HepG2 (cell line): ENCODE measurements around the gene RBP5. TPM values are rescaled to one million over a fixed set of nuclear protein-coding genes. Genes with fewer than 3 reads are reported as not detected.

Source experiments
- PHF8 ChIP-seq: sonication (generic); formaldehyde crosslinking; IDR thresholded peaks from 2 replicates; pipeline ENCODE4 v1.5.0; 2020; ENCODE audit warnings: missing genetic modification reagents
- POLR2AphosphoS2 ChIP-seq: IDR thresholded peaks from 2 replicates; pipeline ENCODE4 v1.6.1; 2011; ENCODE audit warnings: low read depth, low read length, improper control_type of control experiment
- RFXANK ChIP-seq: IDR thresholded peaks from 2 replicates; pipeline ENCODE4 v1.6.1; 2016
- ZNF234 ChIP-seq: sonication (generic); formaldehyde crosslinking; conservative IDR thresholded peaks from 2 replicates; pipeline ENCODE4 v1.5.1; 2020; ENCODE audit warnings: mild to moderate bottlenecking, missing genetic modification reagents
- ZNF296 ChIP-seq: sonication (generic); formaldehyde crosslinking; conservative IDR thresholded peaks from 2 replicates; pipeline ENCODE4 v1.5.0; 2020; ENCODE audit warnings: mild to moderate bottlenecking, missing genetic modification reagents
- ZNF589 ChIP-seq: sonication (generic); formaldehyde crosslinking; conservative IDR thresholded peaks from 2 replicates; pipeline ENCODE4 v1.8.0; 2022; ENCODE audit warnings: mild to moderate bottlenecking, moderate library complexity, missing genetic modification reagents
- ZNF615 ChIP-seq: sonication (generic); formaldehyde crosslinking; IDR thresholded peaks from 2 replicates; pipeline ENCODE4 v1.5.0; 2020; ENCODE audit warnings: mild to moderate bottlenecking, missing genetic modification reagents, borderline replicate concordance
- ZNF746 ChIP-seq: sonication (generic); formaldehyde crosslinking; IDR thresholded peaks from 2 replicates; pipeline ENCODE4 v1.8.0; 2022; ENCODE audit warnings: mild to moderate bottlenecking, missing genetic modification reagents
- polyA plus RNA-seq, 8 experiments: library from polyadenylated mRNA; depleted of rRNA in 3 of 8; stranded (reverse) in 7 of 8; unstranded in 1 of 8; fragments of >200 nt; fragmentation: Illumina TruSeq in 4 of 8; extraction: Trizol in 4 of 8; gene quantifications; 2 replicates each; pipeline versions ENCODE4 v1.2.1 to v1.2.3, GENCODE V29; 2011 to 2016; ENCODE audit warnings: low read depth in 4 of 8, missing spikeins in 1 of 8, mixed read lengths in 1 of 8; ENCODE audit not compliant: insufficient read depth in 1 of 8
- total RNA-seq, 5 experiments: library from RNA; depleted of rRNA; stranded (reverse); fragments of >200 nt; fragmentation: Illumina TruSeq; extraction: Trizol; gene quantifications; 2 replicates each; pipeline ENCODE4 v1.2.3, GENCODE V29; 2016; ENCODE audit warnings: low read depth in 1 of 5
- TF ChIP-seq, protein P1 (sequence below): sonication (generic); formaldehyde crosslinking; IDR thresholded peaks from 2 replicates; pipeline ENCODE4 v1.5.1; 2020; ENCODE audit warnings: mild to moderate bottlenecking, missing genetic modification reagents
- TF ChIP-seq, protein P2 (sequence below): sonication (generic); formaldehyde crosslinking; IDR thresholded peaks from 2 replicates; pipeline ENCODE4 v1.8.1; 2022; ENCODE audit warnings: low read depth, mild to moderate bottlenecking, missing genetic modification reagents
- TF ChIP-seq, protein P3 (sequence below): IDR thresholded peaks from 2 replicates; pipeline ENCODE4 v1.6.1; 2016; ENCODE audit warnings: missing compliant biosample characterization, missing genetic modification reagents, borderline replicate concordance
- TF ChIP-seq, protein P4 (sequence below): sonication (generic); formaldehyde crosslinking; IDR thresholded peaks from 2 replicates; pipeline ENCODE4 v1.5.0; 2020; ENCODE audit warnings: missing genetic modification reagents
- TF ChIP-seq, protein P5 (sequence below): sonication (generic); formaldehyde crosslinking; IDR thresholded peaks from 2 replicates; pipeline ENCODE4 v1.4.0; 2020; ENCODE audit warnings: missing genetic modification reagents, borderline replicate concordance
- TF ChIP-seq, protein P6 (sequence below): IDR thresholded peaks from 2 replicates; pipeline ENCODE4 v1.6.1; 2016; ENCODE audit warnings: mild to moderate bottlenecking

The RBP5 gene
- total and polyA plus RNA-seq, 2 of the 13 experiments (the other 11 are each of a cell fraction or from before 2014, with no cell fraction given), result 13.8 to 19.8 TPM

DNA sequence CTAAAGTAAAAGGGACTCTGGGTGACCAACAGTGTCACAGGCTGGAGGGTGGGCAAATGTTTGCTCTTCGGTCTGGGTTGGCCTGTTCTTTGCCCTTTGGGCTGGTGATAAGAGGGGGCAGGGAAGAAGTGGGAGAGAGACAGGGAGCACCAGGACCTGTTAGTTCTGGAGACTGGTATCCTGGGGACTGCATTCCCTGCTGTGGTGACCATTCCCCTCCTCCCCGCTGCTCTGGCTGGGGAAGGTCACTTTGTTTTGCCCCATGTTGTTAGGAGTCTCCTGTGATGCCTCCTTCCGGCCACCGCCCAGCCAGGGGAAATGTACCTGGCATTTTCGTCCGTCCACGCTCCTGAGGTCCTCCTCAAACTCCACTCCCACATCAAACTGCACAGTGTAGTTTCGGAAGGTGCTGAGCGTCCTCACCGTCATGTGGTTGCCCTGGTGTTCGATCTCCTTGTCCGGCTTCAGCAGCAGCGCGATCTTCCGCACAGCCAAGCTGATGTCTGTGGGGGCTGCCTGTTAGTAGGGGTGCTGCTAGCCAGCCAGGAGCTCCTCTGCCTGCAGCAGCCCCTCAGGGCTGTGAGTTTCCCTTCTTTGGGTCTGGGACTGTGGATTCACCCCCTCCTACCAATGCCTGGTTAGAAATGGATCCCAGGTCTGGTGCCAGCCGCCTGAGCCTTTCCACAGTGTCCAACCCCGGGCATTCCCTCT, 618 bp downstream of the RBP5 start (continued):
- TF ChIP-seq, protein P1, sequence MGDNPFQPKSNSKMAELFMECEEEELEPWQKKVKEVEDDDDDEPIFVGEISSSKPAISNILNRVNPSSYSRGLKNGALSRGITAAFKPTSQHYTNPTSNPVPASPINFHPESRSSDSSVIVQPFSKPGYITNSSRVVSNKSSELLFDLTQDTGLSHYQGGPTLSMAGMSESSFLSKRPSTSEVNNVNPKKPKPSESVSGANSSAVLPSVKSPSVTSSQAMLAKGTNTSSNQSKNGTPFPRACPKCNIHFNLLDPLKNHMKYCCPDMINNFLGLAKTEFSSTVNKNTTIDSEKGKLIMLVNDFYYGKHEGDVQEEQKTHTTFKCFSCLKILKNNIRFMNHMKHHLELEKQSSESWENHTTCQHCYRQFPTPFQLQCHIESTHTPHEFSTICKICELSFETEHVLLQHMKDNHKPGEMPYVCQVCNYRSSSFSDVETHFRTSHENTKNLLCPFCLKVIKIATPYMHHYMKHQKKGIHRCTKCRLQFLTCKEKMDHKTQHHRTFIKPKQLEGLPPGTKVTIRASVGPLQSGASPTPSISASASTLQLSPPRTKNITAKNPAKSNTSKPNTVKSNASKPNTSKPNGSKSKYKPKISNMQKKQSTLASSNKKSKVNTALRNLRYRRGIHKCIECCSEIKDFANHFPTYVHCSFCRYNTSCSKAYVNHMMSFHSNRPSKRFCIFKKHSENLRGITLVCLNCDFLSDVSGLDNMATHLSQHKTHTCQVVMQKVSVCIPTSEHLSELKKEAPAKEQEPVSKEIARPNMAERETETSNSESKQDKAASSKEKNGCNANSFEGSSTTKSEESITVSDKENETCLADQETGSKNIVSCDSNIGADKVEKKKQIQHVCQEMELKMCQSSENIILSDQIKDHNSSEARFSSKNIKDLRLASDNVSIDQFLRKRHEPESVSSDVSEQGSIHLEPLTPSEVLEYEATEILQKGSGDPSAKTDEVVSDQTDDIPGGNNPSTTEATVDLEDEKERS (CRISPR knock-in tag), result peak; percentile 56; the same call in 1 of the 2 replicates
- no peak for TF ChIP-seq ZNF234 (CRISPR knock-in tag)
- TF ChIP-seq ZNF296 (CRISPR knock-in tag), result 0 out of 2 replicates have a peak, but pooled peaks have one; percentile 30
- no peak for TF ChIP-seq ZNF589
- TF ChIP-seq, protein P2, sequence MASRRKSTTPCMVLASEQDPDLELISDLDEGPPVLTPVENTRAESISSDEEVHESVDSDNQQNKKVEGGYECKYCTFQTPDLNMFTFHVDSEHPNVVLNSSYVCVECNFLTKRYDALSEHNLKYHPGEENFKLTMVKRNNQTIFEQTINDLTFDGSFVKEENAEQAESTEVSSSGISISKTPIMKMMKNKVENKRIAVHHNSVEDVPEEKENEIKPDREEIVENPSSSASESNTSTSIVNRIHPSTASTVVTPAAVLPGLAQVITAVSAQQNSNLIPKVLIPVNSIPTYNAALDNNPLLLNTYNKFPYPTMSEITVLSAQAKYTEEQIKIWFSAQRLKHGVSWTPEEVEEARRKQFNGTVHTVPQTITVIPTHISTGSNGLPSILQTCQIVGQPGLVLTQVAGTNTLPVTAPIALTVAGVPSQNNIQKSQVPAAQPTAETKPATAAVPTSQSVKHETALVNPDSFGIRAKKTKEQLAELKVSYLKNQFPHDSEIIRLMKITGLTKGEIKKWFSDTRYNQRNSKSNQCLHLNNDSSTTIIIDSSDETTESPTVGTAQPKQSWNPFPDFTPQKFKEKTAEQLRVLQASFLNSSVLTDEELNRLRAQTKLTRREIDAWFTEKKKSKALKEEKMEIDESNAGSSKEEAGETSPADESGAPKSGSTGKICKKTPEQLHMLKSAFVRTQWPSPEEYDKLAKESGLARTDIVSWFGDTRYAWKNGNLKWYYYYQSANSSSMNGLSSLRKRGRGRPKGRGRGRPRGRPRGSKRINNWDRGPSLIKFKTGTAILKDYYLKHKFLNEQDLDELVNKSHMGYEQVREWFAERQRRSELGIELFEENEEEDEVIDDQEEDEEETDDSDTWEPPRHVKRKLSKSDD (CRISPR knock-in tag), result no peak
- TF ChIP-seq, protein P3, sequence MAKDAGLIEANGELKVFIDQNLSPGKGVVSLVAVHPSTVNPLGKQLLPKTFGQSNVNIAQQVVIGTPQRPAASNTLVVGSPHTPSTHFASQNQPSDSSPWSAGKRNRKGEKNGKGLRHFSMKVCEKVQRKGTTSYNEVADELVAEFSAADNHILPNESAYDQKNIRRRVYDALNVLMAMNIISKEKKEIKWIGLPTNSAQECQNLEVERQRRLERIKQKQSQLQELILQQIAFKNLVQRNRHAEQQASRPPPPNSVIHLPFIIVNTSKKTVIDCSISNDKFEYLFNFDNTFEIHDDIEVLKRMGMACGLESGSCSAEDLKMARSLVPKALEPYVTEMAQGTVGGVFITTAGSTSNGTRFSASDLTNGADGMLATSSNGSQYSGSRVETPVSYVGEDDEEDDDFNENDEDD, result no peak
- TF ChIP-seq PHF8 (CRISPR knock-in tag), result no peak; the same call in 1 of the 2 replicates
- TF ChIP-seq, protein P4, sequence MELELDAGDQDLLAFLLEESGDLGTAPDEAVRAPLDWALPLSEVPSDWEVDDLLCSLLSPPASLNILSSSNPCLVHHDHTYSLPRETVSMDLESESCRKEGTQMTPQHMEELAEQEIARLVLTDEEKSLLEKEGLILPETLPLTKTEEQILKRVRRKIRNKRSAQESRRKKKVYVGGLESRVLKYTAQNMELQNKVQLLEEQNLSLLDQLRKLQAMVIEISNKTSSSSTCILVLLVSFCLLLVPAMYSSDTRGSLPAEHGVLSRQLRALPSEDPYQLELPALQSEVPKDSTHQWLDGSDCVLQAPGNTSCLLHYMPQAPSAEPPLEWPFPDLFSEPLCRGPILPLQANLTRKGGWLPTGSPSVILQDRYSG, result no peak
- peak; percentile 96 for TF ChIP-seq ZNF746 (CRISPR knock-in tag)
- TF ChIP-seq POLR2AphosphoS2, result no peak
- TF ChIP-seq, protein P5, sequence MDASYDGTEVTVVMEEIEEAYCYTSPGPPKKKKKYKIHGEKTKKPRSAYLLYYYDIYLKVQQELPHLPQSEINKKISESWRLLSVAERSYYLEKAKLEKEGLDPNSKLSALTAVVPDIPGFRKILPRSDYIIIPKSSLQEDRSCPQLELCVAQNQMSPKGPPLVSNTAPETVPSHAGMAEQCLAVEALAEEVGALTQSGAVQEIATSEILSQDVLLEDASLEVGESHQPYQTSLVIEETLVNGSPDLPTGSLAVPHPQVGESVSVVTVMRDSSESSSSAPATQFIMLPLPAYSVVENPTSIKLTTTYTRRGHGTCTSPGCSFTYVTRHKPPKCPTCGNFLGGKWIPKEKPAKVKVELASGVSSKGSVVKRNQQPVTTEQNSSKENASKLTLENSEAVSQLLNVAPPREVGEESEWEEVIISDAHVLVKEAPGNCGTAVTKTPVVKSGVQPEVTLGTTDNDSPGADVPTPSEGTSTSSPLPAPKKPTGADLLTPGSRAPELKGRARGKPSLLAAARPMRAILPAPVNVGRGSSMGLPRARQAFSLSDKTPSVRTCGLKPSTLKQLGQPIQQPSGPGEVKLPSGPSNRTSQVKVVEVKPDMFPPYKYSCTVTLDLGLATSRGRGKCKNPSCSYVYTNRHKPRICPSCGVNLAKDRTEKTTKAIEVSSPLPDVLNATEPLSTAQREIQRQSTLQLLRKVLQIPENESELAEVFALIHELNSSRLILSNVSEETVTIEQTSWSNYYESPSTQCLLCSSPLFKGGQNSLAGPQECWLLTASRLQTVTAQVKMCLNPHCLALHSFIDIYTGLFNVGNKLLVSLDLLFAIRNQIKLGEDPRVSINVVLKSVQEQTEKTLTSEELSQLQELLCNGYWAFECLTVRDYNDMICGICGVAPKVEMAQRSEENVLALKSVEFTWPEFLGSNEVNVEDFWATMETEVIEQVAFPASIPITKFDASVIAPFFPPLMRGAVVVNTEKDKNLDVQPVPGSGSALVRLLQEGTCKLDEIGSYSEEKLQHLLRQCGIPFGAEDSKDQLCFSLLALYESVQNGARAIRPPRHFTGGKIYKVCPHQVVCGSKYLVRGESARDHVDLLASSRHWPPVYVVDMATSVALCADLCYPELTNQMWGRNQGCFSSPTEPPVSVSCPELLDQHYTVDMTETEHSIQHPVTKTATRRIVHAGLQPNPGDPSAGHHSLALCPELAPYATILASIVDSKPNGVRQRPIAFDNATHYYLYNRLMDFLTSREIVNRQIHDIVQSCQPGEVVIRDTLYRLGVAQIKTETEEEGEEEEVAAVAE, result no peak
- TF ChIP-seq RFXANK (CRISPR knock-in tag), result no peak
- TF ChIP-seq, protein P6, sequence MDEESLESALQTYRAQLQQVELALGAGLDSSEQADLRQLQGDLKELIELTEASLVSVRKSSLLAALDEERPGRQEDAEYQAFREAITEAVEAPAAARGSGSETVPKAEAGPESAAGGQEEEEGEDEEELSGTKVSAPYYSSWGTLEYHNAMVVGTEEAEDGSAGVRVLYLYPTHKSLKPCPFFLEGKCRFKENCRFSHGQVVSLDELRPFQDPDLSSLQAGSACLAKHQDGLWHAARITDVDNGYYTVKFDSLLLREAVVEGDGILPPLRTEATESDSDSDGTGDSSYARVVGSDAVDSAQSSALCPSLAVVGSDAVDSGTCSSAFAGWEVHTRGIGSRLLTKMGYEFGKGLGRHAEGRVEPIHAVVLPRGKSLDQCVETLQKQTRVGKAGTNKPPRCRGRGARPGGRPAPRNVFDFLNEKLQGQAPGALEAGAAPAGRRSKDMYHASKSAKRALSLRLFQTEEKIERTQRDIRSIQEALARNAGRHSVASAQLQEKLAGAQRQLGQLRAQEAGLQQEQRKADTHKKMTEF (CRISPR knock-in tag), result no peak; the same call in 1 of the 2 replicates
- no peak for TF ChIP-seq ZNF615 (CRISPR knock-in tag)
